Naive thymus-derived CD8-positive, alpha-beta T cell (primary cell): ENCODE results near the gene RASGEF1B. TPM values are rescaled to one million over a fixed set of nuclear protein-coding genes. Genes with fewer than 3 reads are reported as not detected.
A peak's percentile ranks its signal among the peaks of the same experiment; 100 is the strongest.

Source experiments
- ATAC-seq, 2 donors: fragments of 150-1000 bp; cut with Tn5 transposase in 1 of 2; sonication (Bioruptor Pico), chemical (Tn5 transposase) in 1 of 2; 1 replicate in 1 of 2; 2 replicates in 1 of 2; pipeline ENCODE4 v1.10.0; 2021; ENCODE audit warnings: mild to moderate bottlenecking in 2 of 2, moderate library complexity in 2 of 2
- POLR2A ChIA-PET: fragments of 350-600 bp; sonication (Branson Sonifier 250); formaldehyde crosslinking; loops from one replicate; lab custom pipeline; 2021; ENCODE audit warnings: antibody characterized with exemption; lab: Charles Lee
- DNase-seq, 10 donors: peaks; one replicate each; pipeline versions ENCODE4 v3.0.0 to v3.0.0-alpha.2; 2020 to 2022
- H3K27ac Mint-ChIP-seq, 10 donors: one replicate each; pipeline ENCODE4 v1.8.0; 2020 to 2022; ENCODE audit warnings: mild to moderate bottlenecking in 10 of 10, mixed read lengths in 10 of 10, moderate library complexity in 4 of 10, inconsistent platforms in 1 of 10
- H3K27me3 Mint-ChIP-seq, 5 donors: one replicate each; pipeline ENCODE4 v1.8.0; 2021 to 2022; ENCODE audit warnings: mixed read lengths in 5 of 5
- H3K36me3 Mint-ChIP-seq, 3 donors: one replicate each; pipeline ENCODE4 v1.8.0; 2020 to 2022; ENCODE audit warnings: mixed read lengths in 3 of 3, mild to moderate bottlenecking in 2 of 3, inconsistent platforms in 1 of 3
- H3K4me1 Mint-ChIP-seq, 4 donors: one replicate each; pipeline ENCODE4 v1.8.0; 2021 to 2022; ENCODE audit warnings: mixed read lengths in 4 of 4
- H3K4me3 Mint-ChIP-seq, 10 donors: one replicate each; pipeline ENCODE4 v1.8.0; 2020 to 2022; ENCODE audit warnings: mild to moderate bottlenecking in 10 of 10, mixed read lengths in 10 of 10, moderate library complexity in 6 of 10, inconsistent platforms in 1 of 10
- H3K9me3 Mint-ChIP-seq, 9 donors: one replicate each; pipeline ENCODE4 v1.8.0; 2020 to 2022; ENCODE audit warnings: mixed read lengths in 9 of 9, mild to moderate bottlenecking in 3 of 9, inconsistent platforms in 1 of 9, moderate library complexity in 1 of 9
- polyA plus RNA-seq, 3 donors: library from polyadenylated mRNA; unstranded; fragments of 300-500 nt; fragmentation: Illumina TruSeq; gene quantifications; one replicate each; pipeline ENCODE4 v1.2.3, GENCODE V29; 2021
- total RNA-seq, 8 experiments: library from RNA in 2 of 8; stranded (reverse) in 2 of 8; gene quantifications; one replicate each; pipeline ENCODE4 v1.2.3 and lab custom pipeline; 2021 to 2026

Gene RASGEF1B
- total and polyA plus RNA-seq, 5 experiments from 2014 or later = 6.4 to 14.7 (median 13.6) TPM

DNA sequence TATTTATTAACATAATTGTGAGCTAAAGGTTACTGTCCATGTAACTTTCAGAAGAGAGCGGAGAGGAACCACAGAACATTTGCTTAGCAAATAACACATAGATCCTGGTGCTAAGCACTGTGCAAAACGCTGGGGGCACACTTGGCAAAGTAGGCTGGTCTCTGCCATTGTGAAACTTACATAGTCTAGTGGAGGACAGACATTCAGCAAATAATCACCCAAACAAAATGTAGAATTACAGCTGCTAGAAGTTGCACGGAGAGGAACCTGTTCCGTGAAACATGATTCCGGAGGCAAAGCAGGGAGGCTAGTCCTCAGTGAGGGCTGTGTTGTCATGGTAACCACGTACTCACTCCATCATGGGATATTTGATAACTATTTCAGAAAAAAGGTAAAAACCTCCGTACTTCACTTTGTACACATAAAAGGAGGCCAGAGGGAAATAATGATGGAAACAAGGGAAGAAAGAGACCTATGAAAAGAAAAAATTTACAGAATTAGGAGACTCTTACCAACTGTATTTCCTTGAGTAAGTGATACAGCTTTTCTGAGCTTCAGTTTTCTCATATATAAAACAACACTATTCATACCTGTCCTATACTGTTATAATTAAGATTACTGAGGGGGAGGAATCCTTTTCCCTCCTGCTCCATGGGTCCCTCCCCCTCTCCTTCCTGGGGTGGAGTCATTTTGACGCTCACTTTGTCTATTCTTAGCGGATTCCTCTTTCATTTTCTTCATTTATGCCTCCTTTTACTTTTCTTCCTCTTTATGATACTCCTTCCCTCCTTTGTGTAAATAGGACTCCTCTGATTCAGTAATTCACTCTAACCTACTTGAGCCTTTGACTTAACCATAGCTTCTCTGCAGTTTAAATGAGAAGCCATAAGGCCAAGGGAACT is 825 bp upstream of the RASGEF1B start:
- Mint-ChIP-seq H3K4me1 (peaks cover 32 to 53% (median 37%) of the 10 kb centered on the region in 4 donors), H3K9me3 (no peaks in the 10 kb centered on the region), H3K4me3 (peak overlapping the region; percentile 88 to 96 (median 94)), H3K27ac (peak overlapping the region; percentile 89 to 100 (median 98)), H3K36me3 (no peaks in the 10 kb centered on the region), H3K27me3 (no peaks in the 10 kb centered on the region)
- POLR2A ChIA-PET = interaction anchor here (0.6 to 3.9 kb wide), 19 partner anchors 16 to 957 kb away, joined by 3 to 59 read pairs (median 4); partner anchors contain the start of genes HNRNPD and HNRNPDL
- peak in 3 of 10 donors; percentile 55 to 85 (median 72) for DNase-seq
- peak; percentile 59 to 61 for ATAC-seq

GRCh38 chr4:81471298-81471587 is 464 bp downstream of the RASGEF1B start:
- Mint-ChIP-seq H3K27me3 (no peaks in the 10 kb centered on the region), H3K27ac (peak overlapping the region; percentile 89 to 99 (median 97)), H3K4me3 (peak overlapping the region; percentile 88 to 97 (median 95)), H3K36me3 (no peaks in the 10 kb centered on the region), H3K4me1 (peaks cover 34 to 58% (median 44%) of the 10 kb centered on the region in 4 donors), H3K9me3 (no peaks in the 10 kb centered on the region)
- ATAC-seq (no peak), DNase-seq (no peak)
- POLR2A ChIA-PET = interaction anchor here (0.6 to 3.9 kb wide), 22 partner anchors 17 to 958 kb away, joined by 3 to 59 read pairs (median 4); partner anchors contain the start of gene HNRNPDL

- H3K4me3 Mint-ChIP-seq = peak overlapping the region; percentile 88 to 97 (median 95)
- H3K27me3 Mint-ChIP-seq = no peaks in the 10 kb centered on the region
- no peaks in the 10 kb centered on the region for H3K9me3 Mint-ChIP-seq
- POLR2A ChIA-PET = interaction anchor here (0.6 to 3.9 kb wide), 12 partner anchors 17 to 959 kb away, joined by 3 to 59 read pairs (median 4); no protein-coding TSS in a partner anchor
- ATAC-seq = peak; percentile 1 to 4
- H3K27ac Mint-ChIP-seq = peak overlapping the region; percentile 89 to 99 (median 97)
- peaks cover 34 to 58% (median 49%) of the 10 kb centered on the region in 4 donors for H3K4me1 Mint-ChIP-seq
- H3K36me3 Mint-ChIP-seq = peaks cover 0 to 3% (median 0%) of the 10 kb centered on the region in 3 donors
- DNase-seq = peak; percentile 15 to 75 (median 51)
Measured at GRCh38 chr4:81470456-81471297, 1.0 kb downstream of the RASGEF1B start.

- H3K27me3 Mint-ChIP-seq = no peaks in the 10 kb centered on the region
- POLR2A ChIA-PET = interaction anchor here (0.6 to 3.9 kb wide), 6 partner anchors 23 to 960 kb away, joined by 3 to 59 read pairs (median 4); no protein-coding TSS in a partner anchor
- peak in 1 of 10 donors; percentile 21 for DNase-seq
- H3K4me3 Mint-ChIP-seq = peak overlapping the region; percentile 88 to 97 (median 95)
- H3K9me3 Mint-ChIP-seq = no peaks in the 10 kb centered on the region
- peaks cover 31 to 63% (median 52%) of the 10 kb centered on the region in 4 donors for H3K4me1 Mint-ChIP-seq
- peak overlapping the region; percentile 89 to 99 (median 97) for H3K27ac Mint-ChIP-seq
- peaks cover 0 to 11% (median 0%) of the 10 kb centered on the region in 3 donors for H3K36me3 Mint-ChIP-seq
- ATAC-seq = no peak
Measured at GRCh38 chr4:81469781-81470455, 1.8 kb downstream of the RASGEF1B start.

GRCh38 chr4:81468678-81469077 is 3.0 kb downstream of the RASGEF1B start:
- Mint-ChIP-seq H3K4me3 (peak overlapping the region in 6 of 10 donors; percentile 26 to 96 (median 41)), H3K27ac (peak overlapping the region in 4 of 10 donors; percentile 2 to 99 (median 50)), H3K4me1 (peaks cover 36 to 71% (median 60%) of the 10 kb centered on the region in 4 donors), H3K9me3 (no peaks in the 10 kb centered on the region), H3K27me3 (no peaks in the 10 kb centered on the region), H3K36me3 (peaks cover 0 to 12% (median 0%) of the 10 kb centered on the region in 3 donors)
- POLR2A ChIA-PET = no interaction called here
- no peak for DNase-seq
- ATAC-seq = no peak

- H3K27me3 Mint-ChIP-seq = no peaks in the 10 kb centered on the region
- no peak overlapping the region for H3K4me3 Mint-ChIP-seq
- peak overlapping the region in 5 of 10 donors; percentile 4 to 64 (median 12) for H3K27ac Mint-ChIP-seq
- ATAC-seq = no peak
- H3K4me1 Mint-ChIP-seq = peaks cover 34 to 74% (median 61%) of the 10 kb centered on the region in 4 donors
- H3K9me3 Mint-ChIP-seq = no peaks in the 10 kb centered on the region
- peaks cover 0 to 12% (median 0%) of the 10 kb centered on the region in 3 donors for H3K36me3 Mint-ChIP-seq
- DNase-seq = no peak
- POLR2A ChIA-PET = interaction anchor here (0.6 to 1.0 kb wide), 2 partner anchors 355 to 376 kb away, joined by 5 to 7 read pairs; no protein-coding TSS in a partner anchor
Measured at GRCh38 chr4:81467672-81467964, 4.1 kb downstream of the RASGEF1B start.

- Mint-ChIP-seq H3K27me3 (no peaks in the 10 kb centered on the region), H3K9me3 (no peaks in the 10 kb centered on the region), H3K36me3 (peaks cover 0 to 12% (median 0%) of the 10 kb centered on the region in 3 donors), H3K4me3 (no peak overlapping the region), H3K4me1 (peaks cover 32 to 74% (median 61%) of the 10 kb centered on the region in 4 donors), H3K27ac (peak overlapping the region in 5 of 10 donors; percentile 4 to 64 (median 12))
- POLR2A ChIA-PET = interaction anchor here (0.6 to 1.0 kb wide), 2 partner anchors 355 to 377 kb away, joined by 5 to 7 read pairs; no protein-coding TSS in a partner anchor
- DNase-seq = peak; percentile 40 to 88 (median 74)
- ATAC-seq = no peak
Measured at GRCh38 chr4:81466841-81467671, 4.7 kb downstream of the RASGEF1B start.

DNA sequence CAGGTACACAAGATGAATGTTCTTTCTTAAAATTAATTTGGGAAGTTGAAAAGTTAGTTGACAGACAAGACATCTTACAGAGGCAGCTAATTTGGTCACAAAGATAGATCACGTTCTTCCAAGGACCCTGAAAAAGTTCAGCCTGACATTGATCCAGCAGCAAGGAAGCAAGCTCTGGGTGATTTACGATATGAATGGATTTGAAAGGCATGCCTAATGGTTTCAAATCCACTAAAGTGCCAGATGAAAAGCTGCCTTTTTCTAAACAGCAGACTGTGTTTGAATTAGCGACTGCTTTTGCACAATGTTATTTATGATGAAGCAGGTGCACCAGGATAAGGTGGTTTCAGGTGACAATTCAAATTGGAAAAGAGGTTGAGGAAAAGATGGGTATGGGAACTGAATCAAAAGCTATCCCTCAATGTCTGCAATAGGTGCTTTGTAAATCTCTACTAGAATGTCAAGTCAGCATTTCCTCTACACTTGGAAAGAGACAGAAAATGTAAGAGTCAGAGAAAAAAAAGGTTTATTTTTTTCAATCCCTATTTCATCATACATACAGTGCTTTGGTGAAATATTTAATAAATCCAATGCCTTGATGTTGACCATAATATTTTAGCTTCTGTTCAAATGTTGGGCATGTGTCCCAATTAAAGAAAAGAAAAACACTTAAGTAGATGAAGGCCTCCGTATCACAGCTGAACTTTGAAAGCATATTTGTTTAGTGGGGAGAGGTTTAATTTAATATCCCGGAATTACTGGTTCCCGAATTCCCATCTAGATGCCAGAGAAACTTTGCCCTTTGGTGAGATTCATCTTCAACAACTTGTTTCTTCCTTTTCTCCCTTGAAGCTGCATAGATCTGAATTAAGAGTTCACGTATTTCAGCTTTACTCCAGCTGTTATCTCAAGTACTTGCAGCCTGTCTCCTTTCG is 6.0 kb downstream of the RASGEF1B start:
- no peak for DNase-seq
- Mint-ChIP-seq H3K4me1 (peaks cover 31 to 80% (median 71%) of the 10 kb centered on the region in 4 donors), H3K36me3 (peaks cover 0 to 12% (median 4%) of the 10 kb centered on the region in 3 donors), H3K4me3 (peak overlapping the region in 1 of 10 donors; percentile 2), H3K27me3 (no peaks in the 10 kb centered on the region), H3K27ac (peak overlapping the region in 2 of 10 donors; percentile 34 to 80), H3K9me3 (no peaks in the 10 kb centered on the region)
- ATAC-seq = no peak
- POLR2A ChIA-PET = no interaction called here

- H3K27ac Mint-ChIP-seq = peak overlapping the region in 2 of 10 donors; percentile 72 to 79
- POLR2A ChIA-PET = no interaction called here
- H3K4me1 Mint-ChIP-seq = peaks cover 23 to 66% (median 58%) of the 10 kb centered on the region in 4 donors
- H3K4me3 Mint-ChIP-seq = peak overlapping the region in 1 of 10 donors; percentile 24
- no peaks in the 10 kb centered on the region for H3K9me3 Mint-ChIP-seq
- H3K36me3 Mint-ChIP-seq = peaks cover 6 to 43% (median 34%) of the 10 kb centered on the region in 3 donors
- ATAC-seq (peak; percentile 4 to 29), DNase-seq (no peak)
- H3K27me3 Mint-ChIP-seq = no peaks in the 10 kb centered on the region
Measured at GRCh38 chr4:81460834-81461233, 10.9 kb downstream of the RASGEF1B start.

GRCh38 chr4:81460191-81460701 is 11.5 kb downstream of the RASGEF1B start:
- Mint-ChIP-seq H3K27me3 (no peaks in the 10 kb centered on the region), H3K4me1 (peaks cover 23 to 62% (median 57%) of the 10 kb centered on the region in 4 donors), H3K4me3 (peak overlapping the region in 2 of 10 donors; percentile 24 to 50), H3K27ac (peak overlapping the region in 8 of 10 donors; percentile 8 to 79 (median 38)), H3K9me3 (no peaks in the 10 kb centered on the region), H3K36me3 (peaks cover 6 to 43% (median 36%) of the 10 kb centered on the region in 3 donors)
- DNase-seq = peak in 2 of 10 donors; percentile 21
- POLR2A ChIA-PET = no interaction called here
- peak; percentile 33 to 71 for ATAC-seq
